AG04450 (cell line): ENCODE measurements around the gene CR1L. TPM values are rescaled to one million over a fixed set of nuclear protein-coding genes. Genes with fewer than 3 reads are reported as not detected.
"Not testable (repeated sequence)": the region's sequence is repeated elsewhere in the genome, so short reads cannot be mapped to it uniquely, and the experiment has no call there.

Source experiments
- CTCF ChIA-PET: fragments of 300-600, 350-600 bp; formaldehyde crosslinking; extraction: SDS; loops from one replicate; lab custom pipeline; 2022; ENCODE audit warnings: antibody characterized with exemption, inconsistent platforms; lab: Charles Lee
- POLR2A ChIA-PET: fragments of 350-600 bp; formaldehyde crosslinking; extraction: SDS; loops from one replicate; lab custom pipeline; 2021; ENCODE audit warnings: antibody characterized with exemption, inconsistent platforms; lab: Yijun Ruan, JAX
- DNase-seq: peaks from one replicate; pipeline ENCODE4 v3.0.0-alpha.2; 2011; ENCODE audit warnings: low read depth, low spot score
- H3K27ac ChIP-seq: one replicate; pipeline ENCODE4 v1.5.1; 2012; ENCODE audit warnings: low read depth, low read length, control low read depth
- H3K27me3 ChIP-seq: one replicate; pipeline ENCODE4 v1.6.0; 2012; ENCODE audit warnings: low read length; ENCODE audit not compliant: control insufficient read depth, insufficient read depth
- H3K4me3 ChIP-seq: 2 replicates; pipeline ENCODE4 v1.5.1; 2011; ENCODE audit warnings: mild to moderate bottlenecking, low read depth, low read length, control low read depth
- H3K9me3 ChIP-seq: 2 replicates; pipeline ENCODE4 v1.5.1; 2012; ENCODE audit warnings: low read length; ENCODE audit not compliant: control insufficient read depth, insufficient read depth
- CTCF ChIP-seq: IDR thresholded peaks from 2 replicates; pipeline ENCODE4 v1.5.1; 2011; ENCODE audit warnings: low read depth, low read length, control low read depth, inconsistent platforms
- polyA plus RNA-seq: library from polyadenylated mRNA; depleted of rRNA; stranded (reverse); fragments of >200 nt; gene quantifications from 2 replicates; pipeline ENCODE4 v1.2.3, GENCODE V29; 2011

The CR1L gene
- polyA plus RNA-seq, 1 experiment: not detected

DNA sequence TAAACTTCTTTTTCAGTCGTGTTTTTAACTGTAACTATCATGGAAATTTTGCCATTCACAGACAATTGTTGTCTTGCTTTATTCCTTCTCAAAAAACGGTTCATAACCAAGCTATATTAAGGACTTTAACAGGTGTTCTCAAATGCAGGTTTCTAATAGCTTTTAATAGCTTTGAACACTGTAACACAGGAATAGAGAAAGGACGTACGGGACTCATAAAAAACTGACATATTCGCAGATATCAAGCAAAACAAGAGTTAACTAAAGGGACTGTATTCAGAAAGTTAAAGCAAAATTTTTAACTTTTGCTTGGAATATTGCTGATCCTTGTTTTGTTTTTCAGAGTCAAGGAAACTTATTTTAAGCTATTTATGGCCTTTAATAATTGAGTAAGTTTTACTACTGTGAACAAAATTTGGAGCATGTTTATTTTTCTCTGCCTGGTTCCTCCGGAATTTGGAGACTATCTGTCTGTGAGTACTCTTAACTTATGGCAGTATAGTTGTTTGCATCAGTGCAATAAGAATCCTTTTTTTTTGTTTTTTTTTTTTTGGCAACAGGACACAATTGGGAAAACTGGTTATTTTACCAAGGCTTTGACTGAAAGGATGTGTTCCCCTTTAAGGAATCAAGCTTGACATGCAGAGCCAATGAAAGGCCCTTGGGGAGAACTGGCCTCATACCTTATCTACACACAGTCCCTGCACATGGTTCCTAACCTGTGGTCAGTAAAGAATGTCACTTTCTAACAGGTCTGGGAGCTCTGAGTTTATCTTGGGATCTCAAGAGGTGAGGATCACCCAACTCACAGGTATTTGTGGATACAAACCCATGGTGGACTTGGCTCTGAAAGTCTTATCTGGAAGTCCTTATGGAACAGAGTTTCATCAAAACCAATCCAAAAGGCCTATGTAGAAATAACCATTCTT, 101.2 kb downstream of the CR1L start:
- H3K4me3 ChIP-seq: no peak overlapping the region
- ChIA-PET CTCF (interaction anchor here (0.5 to 1.3 kb wide), 4 partner anchors 47 to 217 kb away, joined by 3 to 4 read pairs (median 4); no protein-coding TSS in a partner anchor), POLR2A (no interaction called here)
- H3K27ac ChIP-seq: no peak overlapping the region
- H3K27me3 ChIP-seq: no peaks in the 10 kb centered on the region
- TF ChIP-seq CTCF: no peak
- no peak for DNase-seq
- no peaks in the 10 kb centered on the region for H3K9me3 ChIP-seq

- TF ChIP-seq CTCF: no peak
- ChIA-PET CTCF (interaction anchor here (1.1 to 1.7 kb wide), 3 partner anchors 49 to 215 kb away, joined by 3 to 5 read pairs (median 4); no protein-coding TSS in a partner anchor), POLR2A (no interaction called here)
These were observed 102.9 kb downstream of the CR1L start for GRCh38 chr1:207747627-207748492.

DNA sequence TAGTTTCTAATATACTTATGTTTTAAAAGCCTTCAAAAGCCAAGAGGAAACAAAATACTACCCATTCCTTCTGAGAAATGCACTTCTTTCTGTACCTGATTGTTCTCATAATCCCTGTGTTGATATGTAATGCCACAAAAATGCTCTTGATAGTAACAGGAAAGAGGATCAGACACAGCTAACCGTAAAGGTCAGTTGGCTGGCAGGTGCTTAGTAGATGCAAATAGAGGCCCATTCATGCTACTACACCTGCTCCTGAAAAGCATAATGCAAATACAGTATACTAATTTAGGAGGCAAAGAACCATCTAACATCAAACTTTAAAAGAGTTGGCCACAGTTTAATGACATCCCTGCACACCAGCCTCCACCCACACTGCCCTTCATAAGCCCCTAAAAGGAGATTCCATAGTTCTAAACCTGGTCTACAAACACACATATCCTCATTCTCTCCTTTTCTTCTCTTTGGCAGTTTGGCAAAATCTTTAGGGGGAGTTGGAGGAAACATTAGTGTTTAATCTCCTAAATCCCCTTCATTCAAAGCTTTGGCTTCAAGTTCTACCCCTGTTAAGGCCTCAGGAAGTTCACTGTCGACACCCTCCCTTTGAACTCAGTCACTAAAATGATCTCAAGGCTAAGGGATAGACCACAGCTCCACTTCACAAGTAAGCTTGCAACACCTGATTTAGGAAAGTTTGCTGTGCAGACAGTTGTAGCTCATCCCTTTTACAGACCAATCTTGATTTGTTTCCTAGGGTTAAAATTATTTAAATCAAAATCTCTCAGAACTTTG, 104.0 kb downstream of the CR1L start:
- ChIA-PET POLR2A (no interaction called here), CTCF (interaction anchor here (1.7 kb wide), 1 partner anchor 136 kb away, joined by 3 read pairs; no protein-coding TSS in a partner anchor)
- H3K9me3 ChIP-seq: no peaks in the 10 kb centered on the region; the same call in 1 of the 2 replicates
- no peak for DNase-seq
- H3K4me3 ChIP-seq: no peak overlapping the region
- TF ChIP-seq CTCF: no peak
- no peak overlapping the region for H3K27ac ChIP-seq
- H3K27me3 ChIP-seq: no peaks in the 10 kb centered on the region

More at GRCh38 chr1:207747627-207748492, 102.9 kb downstream of the CR1L start:
- no peak overlapping the region for H3K27ac ChIP-seq
- H3K9me3 ChIP-seq: no peaks in the 10 kb centered on the region; the same call in 1 of the 2 replicates
- H3K4me3 ChIP-seq: no peak overlapping the region
- no peaks in the 10 kb centered on the region for H3K27me3 ChIP-seq
- no peak for DNase-seq

DNA sequence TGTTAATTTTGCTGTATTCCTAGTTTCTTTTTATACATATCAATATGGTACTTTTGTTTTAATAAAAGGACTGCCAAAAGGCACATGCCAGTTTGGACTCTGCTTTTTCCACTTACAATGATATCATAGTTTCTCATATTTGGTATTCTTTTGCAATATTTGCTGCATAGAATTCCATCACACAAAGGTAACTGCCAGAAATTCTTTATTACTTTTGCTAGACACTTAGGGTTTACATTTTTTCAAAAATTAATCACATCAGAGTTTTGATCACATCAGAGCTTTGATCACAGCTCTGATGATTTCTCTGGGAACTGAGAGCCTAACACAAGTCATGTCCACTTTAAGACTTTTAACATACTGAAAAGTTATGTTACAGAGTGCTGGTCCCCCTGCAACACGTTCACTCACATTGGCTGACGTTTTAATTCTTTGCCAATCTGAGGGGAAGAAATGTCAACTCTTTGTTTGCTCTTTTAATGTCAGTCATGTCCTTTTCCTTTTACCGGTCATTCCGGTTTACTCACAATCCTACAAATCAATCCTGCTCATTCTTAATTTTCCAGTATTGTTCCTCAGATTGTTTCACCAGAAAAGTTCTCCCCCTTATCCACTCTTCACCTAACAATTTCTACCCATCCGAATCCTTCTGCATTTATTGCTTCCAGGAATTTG, 105.8 kb downstream of the CR1L start:
- no peak for DNase-seq
- no peaks in the 10 kb centered on the region; the same call in 1 of the 2 replicates for H3K9me3 ChIP-seq
- ChIA-PET CTCF (no interaction called here), POLR2A (no interaction called here)
- no peak for TF ChIP-seq CTCF
- H3K27ac ChIP-seq: no peak overlapping the region
- H3K4me3 ChIP-seq: no peak overlapping the region; the same call in 1 of the 2 replicates
- no peaks in the 10 kb centered on the region for H3K27me3 ChIP-seq

DNA sequence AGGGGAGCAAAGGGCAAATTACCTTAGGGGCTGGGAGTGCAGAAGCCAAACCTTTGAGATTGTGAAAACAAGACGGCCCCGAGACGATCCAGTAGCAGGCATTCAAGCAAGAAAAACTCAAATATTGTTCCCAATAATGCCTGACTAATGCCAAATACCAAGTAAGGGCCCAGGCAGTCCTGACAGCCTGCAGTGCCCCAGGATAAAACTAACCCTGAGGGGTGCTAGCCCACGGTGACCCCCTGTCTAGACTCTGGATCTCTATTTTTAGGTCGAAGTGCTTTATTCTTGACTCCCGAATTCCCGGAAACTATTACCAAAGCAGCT, 106.5 kb downstream of the CR1L start:
- Histone ChIP-seq H3K4me3 (peak overlapping the region; percentile 96), H3K27ac (peak overlapping the region; percentile 61)
- ChIA-PET POLR2A (interaction anchor here (0.7 kb wide), 1 partner anchor 116 kb away, joined by 3 read pairs; no protein-coding TSS in a partner anchor), CTCF (interaction anchor here (1.5 kb wide), 1 partner anchor 46 kb away, joined by 14 read pairs; no protein-coding TSS in a partner anchor)
- H3K9me3 ChIP-seq, DNase-seq, H3K27me3 ChIP-seq: not testable (repeated sequence)
